H1 (cell line): ENCODE measurements around the gene NDST3. TPM values are rescaled to one million over a fixed set of nuclear protein-coding genes. Genes with fewer than 3 reads are reported as not detected.

Experiments used
- CTCF ChIA-PET: fragments of 300-600 bp; sonication (Branson Sonifier 250); formaldehyde crosslinking; loops from one replicate; lab custom pipeline; 2021; ENCODE audit not compliant: partially characterized antibody; lab: Charles Lee
- POLR2A ChIA-PET: fragments of 300-600 bp; sonication (Branson Sonifier 250); formaldehyde crosslinking; loops from one replicate; lab custom pipeline; 2021; ENCODE audit warnings: inconsistent platforms; ENCODE audit not compliant: partially characterized antibody; lab: Charles Lee
- DNase-seq, 2 experiments: peaks; one replicate each; pipeline versions ENCODE4 v3.0.0 to v3.0.0-alpha.2; 2010 to 2022; ENCODE audit warnings: low spot score in 2 of 2, low read depth in 1 of 2, mixed read lengths in 1 of 2
- FAIRE-seq: peaks from 2 replicates; lab custom pipeline; 2011; peaks lifted over from hg19 to GRCh38; lab: Jason Lieb, UNC
- H2AFZ ChIP-seq: 2 replicates; pipeline ENCODE4 v1.8.1; 2012; ENCODE audit warnings: low read length, inconsistent platforms
- H2AK5ac ChIP-seq: 2 replicates; pipeline ENCODE4 v1.6.1; 2013; ENCODE audit warnings: low read depth, low read length
- H2BK120ac ChIP-seq: replicated peaks from 2 replicates; pipeline ENCODE3; 2013; ENCODE audit warnings: low read depth, low read length, inconsistent platforms
- H2BK12ac ChIP-seq: 2 replicates; pipeline ENCODE4 v1.6.1; 2013; ENCODE audit warnings: low read depth, low read length
- H2BK15ac ChIP-seq: 2 replicates; pipeline ENCODE4 v1.6.1; 2013; ENCODE audit warnings: low read length
- H2BK20ac ChIP-seq: 2 replicates; pipeline ENCODE4 v1.6.1; 2013; ENCODE audit warnings: low read length
- H2BK5ac ChIP-seq: 2 replicates; pipeline ENCODE4 v1.6.1; 2013; ENCODE audit warnings: low read depth, low read length
- H3K14ac ChIP-seq: 2 replicates; pipeline ENCODE4 v1.6.1; 2013; ENCODE audit warnings: inconsistent platforms; ENCODE audit not compliant: insufficient read length
- H3K18ac ChIP-seq: 2 replicates; pipeline ENCODE4 v1.6.1; 2013; ENCODE audit warnings: low read length; ENCODE audit errors: extremely low read depth
- H3K23ac ChIP-seq: 2 replicates; pipeline ENCODE4 v1.6.1; 2013; ENCODE audit warnings: inconsistent platforms; ENCODE audit not compliant: insufficient read length
- H3K23me2 ChIP-seq: 2 replicates; pipeline ENCODE4 v1.6.1; 2013; ENCODE audit warnings: low read depth, low read length
- H3K27ac ChIP-seq: 2 replicates; pipeline ENCODE4 v1.6.1; 2011; ENCODE audit warnings: low read depth, low read length, inconsistent platforms
- H3K27me3 ChIP-seq, 4 experiments: replicated peaks in 1 of 4; 1 replicate in 1 of 4; 2 replicates in 3 of 4; pipeline versions ENCODE4 v1.6.1 to v1.8.1; 2011 to 2013; ENCODE audit warnings: low read length in 3 of 4, mild to moderate bottlenecking in 3 of 4, inconsistent platforms in 2 of 4, mixed read lengths in 2 of 4, moderate library complexity in 1 of 4; ENCODE audit not compliant: control insufficient read depth in 3 of 4, insufficient read depth in 3 of 4; ENCODE audit errors: extremely low read depth in 1 of 4
- H3K36me3 ChIP-seq, 4 experiments: 2 replicates each; pipeline versions ENCODE4 v1.6.1 to v1.8.1; 2011 to 2013; ENCODE audit warnings: mild to moderate bottlenecking in 4 of 4, low read length in 3 of 4, moderate library complexity in 2 of 4, control low read depth in 1 of 4, inconsistent platforms in 1 of 4; ENCODE audit not compliant: insufficient read depth in 4 of 4, control insufficient read depth in 2 of 4
- H3K4ac ChIP-seq: replicated peaks from 2 replicates; pipeline ENCODE3; 2013; ENCODE audit warnings: low read length, low read depth, mixed read lengths, inconsistent platforms; ENCODE audit not compliant: insufficient read length
- H3K4me1 ChIP-seq, 4 experiments: replicated peaks in 1 of 4; 1 replicate in 1 of 4; 2 replicates in 3 of 4; pipeline versions ENCODE4 v1.6.1 to v1.8.1; 2011 to 2013; ENCODE audit warnings: low read length in 3 of 4, inconsistent platforms in 2 of 4, mixed read lengths in 1 of 4; ENCODE audit not compliant: insufficient read depth in 4 of 4, control insufficient read depth in 3 of 4
- H3K4me2 ChIP-seq, 2 experiments: 2 replicates each; pipeline versions ENCODE4 v1.6.1 to v1.8.1; 2011 to 2013; ENCODE audit warnings: low read depth in 2 of 2, low read length in 2 of 2, control low read depth in 1 of 2, inconsistent platforms in 1 of 2, mild to moderate bottlenecking in 1 of 2; ENCODE audit not compliant: insufficient read depth in 1 of 2
- H3K4me3 ChIP-seq, 4 experiments: fragments of 200-600, 300-600 bp in 1 of 4; sonication (generic), shearing (Covaris generic), sonication (Bioruptor Twin) in 1 of 4; 2 replicates each; pipeline versions ENCODE4 v1.5.1 to v1.8.1; 2011 to 2016; ENCODE audit warnings: low read length in 4 of 4, low read depth in 3 of 4, control low read depth in 2 of 4, inconsistent platforms in 2 of 4, mild to moderate bottlenecking in 2 of 4, mixed read lengths in 1 of 4, moderate library complexity in 1 of 4; ENCODE audit not compliant: insufficient read depth in 2 of 4; ENCODE audit errors: extremely low read depth in 1 of 4
- H3K56ac ChIP-seq: replicated peaks from 2 replicates; pipeline ENCODE3; 2013; ENCODE audit warnings: low read depth, mild to moderate bottlenecking, mixed read lengths, low read length, inconsistent platforms; ENCODE audit not compliant: insufficient read length
- H3K79me1 ChIP-seq: 2 replicates; pipeline ENCODE4 v1.6.1; 2013; ENCODE audit warnings: low read depth, low read length, control low read depth
- H3K79me2 ChIP-seq, 2 experiments: 2 replicates each; pipeline versions ENCODE4 v1.6.1 to v1.8.1; 2012 to 2013; ENCODE audit warnings: low read length in 2 of 2, mild to moderate bottlenecking in 2 of 2, inconsistent platforms in 1 of 2; ENCODE audit not compliant: insufficient read depth in 2 of 2, control insufficient read depth in 1 of 2
- H3K9ac ChIP-seq, 4 experiments: replicated peaks in 1 of 4; 1 replicate in 1 of 4; 2 replicates in 3 of 4; pipeline versions ENCODE4 v1.6.1 to v1.8.1; 2011 to 2013; ENCODE audit warnings: low read depth in 3 of 4, low read length in 3 of 4, control low read depth in 2 of 4, mild to moderate bottlenecking in 2 of 4, moderate library complexity in 2 of 4, inconsistent platforms in 1 of 4; ENCODE audit errors: extremely low read depth in 1 of 4
- H3K9me3 ChIP-seq, 2 experiments: 2 replicates each; pipeline versions ENCODE4 v1.6.1 to v1.8.1; 2012 to 2013; ENCODE audit warnings: mild to moderate bottlenecking in 2 of 2, moderate library complexity in 2 of 2, control low read depth in 1 of 2, inconsistent platforms in 1 of 2, low read depth in 1 of 2, low read length in 1 of 2, mixed read lengths in 1 of 2; ENCODE audit not compliant: insufficient read depth in 2 of 2
- H4K20me1 ChIP-seq, 2 experiments: replicated peaks in 1 of 2; 2 replicates each; pipeline versions ENCODE3 to v1.8.1; 2011 to 2013; ENCODE audit warnings: inconsistent platforms in 2 of 2, low read length in 2 of 2, mild to moderate bottlenecking in 1 of 2; ENCODE audit not compliant: insufficient read depth in 2 of 2, control insufficient read depth in 1 of 2
- H4K5ac ChIP-seq: 2 replicates; pipeline ENCODE4 v1.6.1; 2013; ENCODE audit warnings: low read length, low read depth, mixed read lengths, inconsistent platforms; ENCODE audit not compliant: insufficient read length
- H4K8ac ChIP-seq: 2 replicates; pipeline ENCODE4 v1.8.0; 2013; ENCODE audit warnings: mild to moderate bottlenecking, moderate library complexity, low read length, inconsistent platforms; ENCODE audit not compliant: insufficient read depth; ENCODE audit errors: extremely low read depth
- H4K91ac ChIP-seq: replicated peaks from 2 replicates; pipeline ENCODE3; 2013; ENCODE audit warnings: low read length, mixed read lengths, inconsistent platforms; ENCODE audit not compliant: insufficient read length
- CHD1 ChIP-seq: IDR thresholded peaks from 2 replicates; pipeline ENCODE4 v1.6.1; 2012; ENCODE audit warnings: low read depth, low read length, improper control_type of control experiment
- EGR1 ChIP-seq: IDR thresholded peaks from 2 replicates; pipeline ENCODE4 v1.6.1; 2011; ENCODE audit warnings: low read depth, low read length, borderline replicate concordance
- EZH2 ChIP-seq: fragments of 200-600 bp; sonication (generic); IDR thresholded peaks from 2 replicates; pipeline ENCODE4 v1.7.1; 2012; ENCODE audit warnings: low read depth, mild to moderate bottlenecking, moderate library complexity, low read length, inconsistent platforms; ENCODE audit not compliant: severe bottlenecking
- FOSL1 ChIP-seq: IDR thresholded peaks from 2 replicates; pipeline ENCODE4 v1.6.1; 2011; ENCODE audit warnings: mild to moderate bottlenecking, low read depth, low read length, moderate library complexity; ENCODE audit not compliant: insufficient read depth
- GABPA ChIP-seq: IDR thresholded peaks from 2 replicates; pipeline ENCODE4 v1.6.1; 2011; ENCODE audit warnings: mild to moderate bottlenecking, low read length, moderate library complexity, borderline replicate concordance; ENCODE audit not compliant: insufficient read depth
- HDAC6 ChIP-seq: IDR thresholded peaks from one replicate; pipeline ENCODE4 v1.7.1; 2012; ENCODE audit warnings: low read depth, mild to moderate bottlenecking, inconsistent platforms, low read length, moderate library complexity
- POLR2A ChIP-seq, 2 experiments: IDR thresholded peaks; 1 replicate in 1 of 2; 2 replicates in 1 of 2; pipeline ENCODE4 v1.6.1; 2011; ENCODE audit warnings: low read depth in 2 of 2, low read length in 2 of 2, mild to moderate bottlenecking in 2 of 2; ENCODE audit errors: control extremely low read depth in 1 of 2
- RXRA ChIP-seq: IDR thresholded peaks from 2 replicates; pipeline ENCODE4 v1.6.1; 2011; ENCODE audit warnings: low read depth, mild to moderate bottlenecking, low read length, moderate library complexity; ENCODE audit not compliant: insufficient read depth
- SIN3A ChIP-seq, 2 experiments: IDR thresholded peaks in 1 of 2; conservative IDR thresholded peaks in 1 of 2; 2 replicates each; pipeline ENCODE4 v1.6.1; 2011 to 2012; ENCODE audit warnings: low read length in 2 of 2, improper control_type of control experiment in 1 of 2, low read depth in 1 of 2, mild to moderate bottlenecking in 1 of 2
- WGBS, 2 experiments: shearing (Covaris generic) in 1 of 2; methylation state at CpG; one replicate each; pipeline versions ENCODE4 v1.1.6 to v1.1.7; 2013 to 2015; ENCODE audit warnings: low lambda C conversion rate in 2 of 2, mixed read lengths in 2 of 2, inconsistent platforms in 1 of 2, low coverage in 1 of 2, missing lambda C conversion rate in 1 of 2; ENCODE audit not compliant: insufficient replicate concordance in 2 of 2, insufficient coverage in 1 of 2, insufficient read length in 1 of 2; ENCODE audit errors: extremely low coverage in 1 of 2, missing lambda C conversion rate in 1 of 2; 5-methylcytosine and 5-hydroxymethylcytosine counted together
- polyA plus RNA-seq, 7 experiments: library from polyadenylated mRNA; depleted of rRNA in 3 of 7; stranded (reverse) in 5 of 7; unstranded in 2 of 7; fragments of >200 nt in 5 of 7; fragments of 200-250 nt in 2 of 7; gene quantifications; 1 replicate in 5 of 7; 2 replicates in 1 of 7; 4 replicates in 1 of 7; pipeline versions ENCODE4 v1.2.1 to v1.2.3, GENCODE V29; 2011 to 2013; ENCODE audit warnings: missing spikeins in 2 of 7, mixed read lengths in 2 of 7
- total RNA-seq: library from RNA; stranded (reverse); fragmentation: NEBNext Ultra II Directional; extraction: Animal tissue kit (Norgen Biotek cat#: 25700); gene quantifications from 2 replicates; pipeline ENCODE4 v1.2.1, GENCODE V29; 2021
- TF ChIP-seq, protein P1 (sequence below): IDR thresholded peaks from 2 replicates; pipeline ENCODE4 v1.6.1; 2012; ENCODE audit warnings: inconsistent platforms

The NDST3 gene
- total and polyA plus RNA-seq, 2 of the 8 experiments (the other 6 are each of a cell fraction or from before 2014, with no cell fraction given), result 0.35 to 0.60 TPM

DNA sequence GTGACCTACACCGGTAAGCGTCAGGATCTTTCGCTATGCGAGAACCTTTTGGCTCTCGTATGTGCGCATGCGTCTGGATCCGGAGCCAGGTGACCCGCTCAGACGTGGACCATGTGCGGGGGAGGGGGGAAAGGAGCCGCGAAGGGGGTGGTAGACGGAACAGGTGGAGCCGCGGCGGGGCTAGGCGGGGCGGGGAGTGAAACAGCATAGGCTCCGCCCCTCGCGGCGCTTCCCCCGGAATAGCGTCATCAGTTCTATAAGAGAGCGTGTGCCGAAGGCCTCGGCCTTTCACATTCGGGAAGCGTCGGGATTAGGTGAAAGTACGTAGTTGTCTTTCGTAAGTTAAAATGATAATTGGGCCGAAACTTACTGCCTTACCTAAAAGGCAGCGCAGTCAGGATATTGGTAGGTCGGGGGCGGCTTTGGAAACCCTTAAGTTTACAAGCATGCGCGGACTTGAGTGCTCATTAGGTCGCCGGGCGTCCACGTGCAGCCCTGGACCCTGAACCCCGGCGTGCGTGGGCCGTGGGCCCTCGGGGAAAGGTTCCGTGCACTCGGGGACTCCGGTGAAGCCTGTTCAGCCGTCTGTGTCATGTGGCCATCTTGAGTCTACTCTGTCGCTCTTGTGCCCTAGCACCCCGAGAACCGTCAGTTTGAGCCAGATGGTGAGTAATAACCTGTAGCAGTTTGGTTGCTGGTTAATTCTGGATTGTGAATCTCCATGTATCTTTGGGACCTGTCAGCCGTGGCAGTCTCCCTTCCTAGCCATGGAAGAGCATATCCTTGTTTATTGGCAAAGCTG lies 244.4 kb downstream of the NDST3 start:
- peak overlapping the region; percentile 90 for H3K56ac ChIP-seq
- no peaks in the 10 kb centered on the region for H3K9me3 ChIP-seq
- POLR2A ChIA-PET, result interaction anchor here (0.6 to 1.2 kb wide), 6 partner anchors 10 to 1193 kb away, joined by 3 to 6 read pairs (median 6); partner anchors contain the start of genes PRSS12 and TRAM1L1
- peak overlapping the region; percentile 74 for H4K5ac ChIP-seq
- CTCF ChIA-PET, result interaction anchor here (0.9 kb wide), 1 partner anchor 73 kb away, joined by 4 read pairs; no protein-coding TSS in a partner anchor
- H4K20me1 ChIP-seq, result peaks cover 0 to 7% of the 10 kb centered on the region in 2 experiments
- H3K9ac ChIP-seq, result peak overlapping the region; percentile 83 to 96 (median 84)
- peaks cover 0 to 8% (median 0%) of the 10 kb centered on the region in 4 experiments; a peak in 2 of 7 replicates for H3K4me1 ChIP-seq
- peak overlapping the region; percentile 24; the same call in 1 of the 2 replicates for H2AFZ ChIP-seq
- H3K4ac ChIP-seq, result peak overlapping the region; percentile 89
- peaks cover 0 to 33% (median 6%) of the 10 kb centered on the region in 4 experiments; a peak in 5 of 8 replicates for H3K36me3 ChIP-seq
- H2BK15ac ChIP-seq, result no peak overlapping the region
- H2BK120ac ChIP-seq, result no peak overlapping the region
- FAIRE-seq (peak; percentile 66), DNase-seq (peak; percentile 90 to 91)
- peak overlapping the region; percentile 74; the same call in 1 of the 2 replicates for H3K18ac ChIP-seq
- no peak overlapping the region for H2BK20ac ChIP-seq
- peak overlapping the region; percentile 69; the same call in 1 of the 2 replicates for H3K27ac ChIP-seq
- no peaks in the 10 kb centered on the region for H3K27me3 ChIP-seq
- H2BK12ac ChIP-seq, result no peak overlapping the region
- no peak overlapping the region for H3K23ac ChIP-seq
- no peak overlapping the region for H2AK5ac ChIP-seq
- peak overlapping the region; percentile 83 to 97 for H3K4me2 ChIP-seq
- peak overlapping the region; percentile 57; the same call in 1 of the 2 replicates for H4K8ac ChIP-seq
- H3K23me2 ChIP-seq, result peaks cover 2% of the 10 kb centered on the region
- H2BK5ac ChIP-seq, result peak overlapping the region; percentile 80
- no peaks in the 10 kb centered on the region; the same call in 1 of the 2 replicates for H3K79me1 ChIP-seq
- peak overlapping the region; percentile 83 to 100 (median 96) for H3K4me3 ChIP-seq
- peak overlapping the region; percentile 75 for H4K91ac ChIP-seq
- H3K79me2 ChIP-seq, result peaks cover 0 to 14% of the 10 kb centered on the region in 2 experiments; a peak in 3 of 4 replicates
- peak overlapping the region; percentile 77 for H3K14ac ChIP-seq
- WGBS, 2 experiments, result 2% methylated on average over 41 of the region's 56 CpGs; no CpG with 5 or more reads in 1 of the 2 experiments
- TF ChIP-seq POLR2A (IDR thresholded peaks at IDR 0.05; ENCODE audit: control extremely low read depth in 1 of 2, low read depth in 2 of 2, low read length in 2 of 2) (peak; percentile 82 to 87), HDAC6 (no peak), CHD1 (peak; percentile 52), EZH2 (no peak), FOSL1 (no peak), GABPA (no peak), SIN3A (conservative IDR thresholded peaks at IDR 0.05 in 1 of 2, IDR thresholded peaks at IDR 0.05 in 1 of 2; ENCODE audit: low read depth in 1 of 2, low read length in 2 of 2) (peak; percentile 18 to 72; a peak in 3 of 4 replicates), EGR1 (peak; percentile 76; the same call in 1 of the 2 replicates), RXRA (no peak)
- TF ChIP-seq, protein P1, sequence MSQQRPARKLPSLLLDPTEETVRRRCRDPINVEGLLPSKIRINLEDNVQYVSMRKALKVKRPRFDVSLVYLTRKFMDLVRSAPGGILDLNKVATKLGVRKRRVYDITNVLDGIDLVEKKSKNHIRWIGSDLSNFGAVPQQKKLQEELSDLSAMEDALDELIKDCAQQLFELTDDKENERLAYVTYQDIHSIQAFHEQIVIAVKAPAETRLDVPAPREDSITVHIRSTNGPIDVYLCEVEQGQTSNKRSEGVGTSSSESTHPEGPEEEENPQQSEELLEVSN, result peak; percentile 95
